Suprapubic skin (tissue), 4 donors: Measurements from ENCODE around the gene TP53BP2.

Experiments
- POLR2A ChIP-seq, 2 donors: fragments of 450-650 bp; IDR thresholded peaks; one replicate each; pipeline ENCODE4 v1.6.1; 2017; ENCODE audit warnings: antibody characterized with exemption in 2 of 2, mild to moderate bottlenecking in 2 of 2, moderate library complexity in 2 of 2
- POLR2AphosphoS5 ChIP-seq, 3 donors: sonication (generic); formaldehyde crosslinking; IDR thresholded peaks; one replicate each; pipeline ENCODE4 v1.6.1; 2017; ENCODE audit warnings: antibody characterized with exemption in 3 of 3
- TF ChIP-seq, protein P1 (sequence below), 2 donors: fragments of 200-600 bp in 1 of 2; fragments of 450-650 bp in 1 of 2; sonication (generic) in 1 of 2; IDR thresholded peaks; one replicate each; pipeline ENCODE4 v1.5.1; 2016 to 2019; ENCODE audit warnings: antibody characterized with exemption in 2 of 2, mild to moderate bottlenecking in 1 of 2, moderate library complexity in 1 of 2

DNA sequence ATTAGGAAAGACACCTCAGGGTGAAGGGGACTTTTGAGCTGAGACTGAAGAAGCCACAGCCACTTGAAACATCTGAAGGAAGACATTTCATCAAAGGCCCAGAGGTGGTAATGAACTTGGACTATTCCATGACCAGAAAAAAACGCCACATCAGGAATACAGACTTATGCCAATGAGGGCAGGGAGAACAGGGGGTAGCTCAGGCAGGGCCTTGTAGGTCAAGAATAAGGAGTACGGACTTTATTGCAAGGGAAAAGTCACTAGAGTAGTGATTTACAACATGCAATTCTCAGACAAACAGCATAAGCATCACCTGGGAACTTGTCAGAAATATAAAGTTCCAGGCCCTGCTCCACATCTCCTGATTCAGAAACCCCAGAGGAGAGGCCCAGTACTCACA, 11.8 kb downstream of the TP53BP2 start:
- TF ChIP-seq, protein P1, sequence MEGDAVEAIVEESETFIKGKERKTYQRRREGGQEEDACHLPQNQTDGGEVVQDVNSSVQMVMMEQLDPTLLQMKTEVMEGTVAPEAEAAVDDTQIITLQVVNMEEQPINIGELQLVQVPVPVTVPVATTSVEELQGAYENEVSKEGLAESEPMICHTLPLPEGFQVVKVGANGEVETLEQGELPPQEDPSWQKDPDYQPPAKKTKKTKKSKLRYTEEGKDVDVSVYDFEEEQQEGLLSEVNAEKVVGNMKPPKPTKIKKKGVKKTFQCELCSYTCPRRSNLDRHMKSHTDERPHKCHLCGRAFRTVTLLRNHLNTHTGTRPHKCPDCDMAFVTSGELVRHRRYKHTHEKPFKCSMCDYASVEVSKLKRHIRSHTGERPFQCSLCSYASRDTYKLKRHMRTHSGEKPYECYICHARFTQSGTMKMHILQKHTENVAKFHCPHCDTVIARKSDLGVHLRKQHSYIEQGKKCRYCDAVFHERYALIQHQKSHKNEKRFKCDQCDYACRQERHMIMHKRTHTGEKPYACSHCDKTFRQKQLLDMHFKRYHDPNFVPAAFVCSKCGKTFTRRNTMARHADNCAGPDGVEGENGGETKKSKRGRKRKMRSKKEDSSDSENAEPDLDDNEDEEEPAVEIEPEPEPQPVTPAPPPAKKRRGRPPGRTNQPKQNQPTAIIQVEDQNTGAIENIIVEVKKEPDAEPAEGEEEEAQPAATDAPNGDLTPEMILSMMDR (IDR thresholded peaks at IDR 0.05), result no peak
- TF ChIP-seq POLR2A (IDR thresholded peaks at IDR 0.05) (no peak), POLR2AphosphoS5 (IDR thresholded peaks at IDR 0.05) (no peak)
